HepG2 (cell line): ENCODE data around the gene RHBDD2. TPM values are rescaled to one million over a fixed set of nuclear protein-coding genes. Genes with fewer than 3 reads are reported as not detected.

ENCODE experiments used
- ATF7-NPFF ChIP-seq: sonication (generic); formaldehyde crosslinking; IDR thresholded peaks from 2 replicates; pipeline ENCODE4 v1.8.1; 2023; ENCODE audit warnings: mild to moderate bottlenecking, low read depth, missing genetic modification reagents, moderate library complexity
- ATRX ChIP-seq: sonication (generic); formaldehyde crosslinking; IDR thresholded peaks from 2 replicates; pipeline ENCODE4 v1.4.0; 2020; ENCODE audit warnings: missing genetic modification reagents, borderline replicate concordance
- CBFB ChIP-seq: sonication (generic); formaldehyde crosslinking; IDR thresholded peaks from 2 replicates; pipeline ENCODE4 v1.4.0; 2020; ENCODE audit warnings: missing genetic modification reagents
- CC2D1A ChIP-seq: sonication (generic); formaldehyde crosslinking; IDR thresholded peaks from 2 replicates; pipeline ENCODE4 v1.8.1; 2023; ENCODE audit warnings: mild to moderate bottlenecking, missing genetic modification reagents
- IRF2 ChIP-seq: IDR thresholded peaks from 2 replicates; pipeline ENCODE4 v1.6.1; 2018; ENCODE audit warnings: missing genetic modification reagents, missing compliant biosample characterization
- JUNB ChIP-seq: sonication (generic); formaldehyde crosslinking; IDR thresholded peaks from 2 replicates; pipeline ENCODE4 v1.8.0; 2022; ENCODE audit warnings: missing genetic modification reagents, mild to moderate bottlenecking, borderline replicate concordance
- MTF1 ChIP-seq: sonication (generic); formaldehyde crosslinking; IDR thresholded peaks from 2 replicates; pipeline ENCODE4 v1.5.0; 2020; ENCODE audit warnings: missing genetic modification reagents
- NCOA5 ChIP-seq: sonication (generic); formaldehyde crosslinking; IDR thresholded peaks from 2 replicates; pipeline ENCODE4 v1.4.0; 2020; ENCODE audit warnings: missing genetic modification reagents
- PLRG1 ChIP-seq: fragments of 450-650 bp; conservative IDR thresholded peaks from 2 replicates; pipeline ENCODE4 v1.6.1; 2016
- SKI ChIP-seq: fragments of 450-650 bp; IDR thresholded peaks from one replicate; pipeline ENCODE4 v1.6.1; 2018; ENCODE audit warnings: mild to moderate bottlenecking; ENCODE audit not compliant: partially characterized antibody
- TOE1 ChIP-seq: sonication (generic); formaldehyde crosslinking; IDR thresholded peaks from 2 replicates; pipeline ENCODE4 v1.4.0; 2020; ENCODE audit warnings: mild to moderate bottlenecking, missing genetic modification reagents
- ZNF34 ChIP-seq: sonication (generic); formaldehyde crosslinking; IDR thresholded peaks from 2 replicates; pipeline ENCODE4 v1.4.0; 2020; ENCODE audit warnings: mild to moderate bottlenecking, missing genetic modification reagents, borderline replicate concordance
- ZNF367 ChIP-seq: sonication (generic); formaldehyde crosslinking; IDR thresholded peaks from 2 replicates; pipeline ENCODE4 v1.4.0; 2020; ENCODE audit warnings: missing genetic modification reagents, borderline replicate concordance
- ZNF546 ChIP-seq: sonication (generic); formaldehyde crosslinking; conservative IDR thresholded peaks from 2 replicates; pipeline ENCODE4 v1.8.1; 2023; ENCODE audit warnings: mild to moderate bottlenecking, missing genetic modification reagents
- ZNF563 ChIP-seq: sonication (generic); formaldehyde crosslinking; IDR thresholded peaks from 2 replicates; pipeline ENCODE4 v1.8.0; 2022; ENCODE audit warnings: mild to moderate bottlenecking, moderate library complexity, missing genetic modification reagents
- ZNF614 ChIP-seq: IDR thresholded peaks from 2 replicates; pipeline ENCODE4 v1.6.1; 2018; ENCODE audit warnings: missing biosample characterization, missing genetic modification reagents, inconsistent platforms, borderline replicate concordance
- ZNF660 ChIP-seq: sonication (generic); formaldehyde crosslinking; IDR thresholded peaks from 2 replicates; pipeline ENCODE4 v1.5.1; 2020; ENCODE audit warnings: mild to moderate bottlenecking, low read depth, missing genetic modification reagents, borderline replicate concordance
- ZNF672 ChIP-seq: sonication (generic); formaldehyde crosslinking; IDR thresholded peaks from 2 replicates; pipeline ENCODE4 v1.8.1; 2022; ENCODE audit warnings: missing genetic modification reagents
- ZNF720 ChIP-seq: sonication (generic); formaldehyde crosslinking; IDR thresholded peaks from 2 replicates; pipeline ENCODE4 v1.4.0; 2020; ENCODE audit warnings: missing genetic modification reagents
- ZNF773 ChIP-seq: sonication (generic); formaldehyde crosslinking; IDR thresholded peaks from 2 replicates; pipeline ENCODE4 v1.4.0; 2020; ENCODE audit warnings: missing genetic modification reagents, borderline replicate concordance
- ZSCAN31 ChIP-seq: sonication (generic); formaldehyde crosslinking; IDR thresholded peaks from 2 replicates; pipeline ENCODE4 v1.5.0; 2020; ENCODE audit warnings: low read depth, mild to moderate bottlenecking, missing genetic modification reagents
- polyA plus RNA-seq, 8 experiments: library from polyadenylated mRNA; depleted of rRNA in 3 of 8; stranded (reverse) in 7 of 8; unstranded in 1 of 8; fragments of >200 nt; fragmentation: Illumina TruSeq in 4 of 8; extraction: Trizol in 4 of 8; gene quantifications; 2 replicates each; pipeline versions ENCODE4 v1.2.1 to v1.2.3, GENCODE V29; 2011 to 2016; ENCODE audit warnings: low read depth in 4 of 8, missing spikeins in 1 of 8, mixed read lengths in 1 of 8; ENCODE audit not compliant: insufficient read depth in 1 of 8
- total RNA-seq, 5 experiments: library from RNA; depleted of rRNA; stranded (reverse); fragments of >200 nt; fragmentation: Illumina TruSeq; extraction: Trizol; gene quantifications; 2 replicates each; pipeline ENCODE4 v1.2.3, GENCODE V29; 2016; ENCODE audit warnings: low read depth in 1 of 5
- TF ChIP-seq, protein P1 (sequence below): sonication (generic); formaldehyde crosslinking; conservative IDR thresholded peaks from 2 replicates; pipeline ENCODE4 v1.8.0; 2022; ENCODE audit warnings: missing genetic modification reagents
- TF ChIP-seq, protein P2 (sequence below): IDR thresholded peaks from 2 replicates; pipeline ENCODE4 v1.6.1; 2018; ENCODE audit warnings: missing genetic modification reagents
- TF ChIP-seq, protein P3 (sequence below): sonication (generic); formaldehyde crosslinking; IDR thresholded peaks from 2 replicates; pipeline ENCODE4 v1.5.1; 2020; ENCODE audit warnings: missing genetic modification reagents, mild to moderate bottlenecking, borderline replicate concordance
- TF ChIP-seq, protein P4 (sequence below): sonication (generic); formaldehyde crosslinking; IDR thresholded peaks from 2 replicates; pipeline ENCODE4 v1.4.0; 2020; ENCODE audit warnings: low read depth, mild to moderate bottlenecking, missing genetic modification reagents
- TF ChIP-seq, protein P5 (sequence below): sonication (generic); formaldehyde crosslinking; IDR thresholded peaks from 2 replicates; pipeline ENCODE4 v1.5.0; 2020; ENCODE audit warnings: mild to moderate bottlenecking, low read depth, missing genetic modification reagents, borderline replicate concordance

Gene RHBDD2
- total and polyA plus RNA-seq, 2 of the 13 experiments (the other 11 are each of a cell fraction or from before 2014, with no cell fraction given), result 23.1 to 26.4 TPM

DNA sequence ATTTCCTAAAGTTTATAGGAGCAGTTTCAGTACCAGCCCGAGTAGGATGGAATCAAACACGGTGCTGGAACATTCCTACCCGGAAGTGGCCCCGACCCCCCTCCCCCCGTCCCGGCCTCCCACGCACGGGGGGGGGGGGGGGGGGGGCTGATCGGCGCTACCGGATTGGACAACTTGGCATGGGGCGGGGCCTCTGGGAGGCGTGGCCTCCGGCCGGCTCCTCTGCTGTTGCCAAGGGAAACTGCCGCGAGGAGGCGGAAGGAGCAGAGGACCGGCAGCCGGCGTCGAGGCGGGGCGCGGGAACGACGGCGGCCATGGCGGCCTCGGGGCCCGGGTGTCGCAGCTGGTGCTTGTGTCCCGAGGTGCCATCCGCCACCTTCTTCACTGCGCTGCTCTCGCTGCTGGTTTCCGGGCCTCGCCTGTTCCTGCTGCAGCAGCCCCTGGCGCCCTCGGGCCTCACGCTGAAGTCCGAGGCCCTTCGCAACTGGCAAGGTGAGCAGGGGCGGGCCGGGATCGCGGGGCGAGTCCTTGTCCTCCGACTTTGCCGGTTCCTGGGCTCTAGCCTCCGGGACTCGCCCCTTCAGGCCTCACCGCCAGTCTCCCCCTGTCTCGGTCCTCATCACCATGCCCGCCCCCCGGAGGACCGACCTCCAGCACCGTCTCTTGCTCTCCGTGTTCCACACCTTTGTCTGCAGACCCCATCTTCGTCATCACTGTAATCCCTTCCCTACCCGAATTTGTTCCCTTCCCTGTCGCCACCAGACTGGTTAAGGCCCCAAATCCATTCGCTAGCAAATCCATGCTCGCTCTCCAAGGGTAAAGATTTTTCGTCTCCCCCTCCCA is at the start of gene RHBDD2 (continued):
- TF ChIP-seq, protein P1, sequence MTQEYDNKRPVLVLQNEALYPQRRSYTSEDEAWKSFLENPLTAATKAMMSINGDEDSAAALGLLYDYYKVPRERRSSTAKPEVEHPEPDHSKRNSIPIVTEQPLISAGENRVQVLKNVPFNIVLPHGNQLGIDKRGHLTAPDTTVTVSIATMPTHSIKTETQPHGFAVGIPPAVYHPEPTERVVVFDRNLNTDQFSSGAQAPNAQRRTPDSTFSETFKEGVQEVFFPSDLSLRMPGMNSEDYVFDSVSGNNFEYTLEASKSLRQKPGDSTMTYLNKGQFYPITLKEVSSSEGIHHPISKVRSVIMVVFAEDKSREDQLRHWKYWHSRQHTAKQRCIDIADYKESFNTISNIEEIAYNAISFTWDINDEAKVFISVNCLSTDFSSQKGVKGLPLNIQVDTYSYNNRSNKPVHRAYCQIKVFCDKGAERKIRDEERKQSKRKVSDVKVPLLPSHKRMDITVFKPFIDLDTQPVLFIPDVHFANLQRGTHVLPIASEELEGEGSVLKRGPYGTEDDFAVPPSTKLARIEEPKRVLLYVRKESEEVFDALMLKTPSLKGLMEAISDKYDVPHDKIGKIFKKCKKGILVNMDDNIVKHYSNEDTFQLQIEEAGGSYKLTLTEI (CRISPR knock-in tag), result no peak
- TF ChIP-seq ATRX (no peak), CC2D1A (CRISPR knock-in tag) (no peak), TOE1 (CRISPR knock-in tag) (no peak), SKI (no peak), NCOA5 (no peak), ZNF563 (CRISPR knock-in tag) (peak; percentile 80; the same call in 1 of the 2 replicates), MTF1 (no peak), CBFB (no peak), ZSCAN31 (CRISPR knock-in tag) (peak; percentile 64; the same call in 1 of the 2 replicates), ZNF367 (no peak), ZNF720 (CRISPR knock-in tag) (no peak), ZNF34 (CRISPR knock-in tag) (no peak), PLRG1 (no peak), ZNF660 (CRISPR knock-in tag) (no peak), ZNF672 (no peak), ZNF773 (CRISPR knock-in tag) (no peak; the same call in 1 of the 2 replicates), ZNF614 (no peak), JUNB (CRISPR knock-in tag) (no peak), ZNF546 (CRISPR knock-in tag) (no peak), ATF7-NPFF (CRISPR knock-in tag) (peak; percentile 77), IRF2 (CRISPR knock-in tag) (no peak; the same call in 1 of the 2 replicates)
- TF ChIP-seq, protein P2, sequence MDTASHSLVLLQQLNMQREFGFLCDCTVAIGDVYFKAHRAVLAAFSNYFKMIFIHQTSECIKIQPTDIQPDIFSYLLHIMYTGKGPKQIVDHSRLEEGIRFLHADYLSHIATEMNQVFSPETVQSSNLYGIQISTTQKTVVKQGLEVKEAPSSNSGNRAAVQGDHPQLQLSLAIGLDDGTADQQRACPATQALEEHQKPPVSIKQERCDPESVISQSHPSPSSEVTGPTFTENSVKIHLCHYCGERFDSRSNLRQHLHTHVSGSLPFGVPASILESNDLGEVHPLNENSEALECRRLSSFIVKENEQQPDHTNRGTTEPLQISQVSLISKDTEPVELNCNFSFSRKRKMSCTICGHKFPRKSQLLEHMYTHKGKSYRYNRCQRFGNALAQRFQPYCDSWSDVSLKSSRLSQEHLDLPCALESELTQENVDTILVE, result peak; percentile 39; the same call in 1 of the 2 replicates
- TF ChIP-seq, protein P3, sequence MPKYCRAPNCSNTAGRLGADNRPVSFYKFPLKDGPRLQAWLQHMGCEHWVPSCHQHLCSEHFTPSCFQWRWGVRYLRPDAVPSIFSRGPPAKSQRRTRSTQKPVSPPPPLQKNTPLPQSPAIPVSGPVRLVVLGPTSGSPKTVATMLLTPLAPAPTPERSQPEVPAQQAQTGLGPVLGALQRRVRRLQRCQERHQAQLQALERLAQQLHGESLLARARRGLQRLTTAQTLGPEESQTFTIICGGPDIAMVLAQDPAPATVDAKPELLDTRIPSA, result no peak
- TF ChIP-seq, protein P4, sequence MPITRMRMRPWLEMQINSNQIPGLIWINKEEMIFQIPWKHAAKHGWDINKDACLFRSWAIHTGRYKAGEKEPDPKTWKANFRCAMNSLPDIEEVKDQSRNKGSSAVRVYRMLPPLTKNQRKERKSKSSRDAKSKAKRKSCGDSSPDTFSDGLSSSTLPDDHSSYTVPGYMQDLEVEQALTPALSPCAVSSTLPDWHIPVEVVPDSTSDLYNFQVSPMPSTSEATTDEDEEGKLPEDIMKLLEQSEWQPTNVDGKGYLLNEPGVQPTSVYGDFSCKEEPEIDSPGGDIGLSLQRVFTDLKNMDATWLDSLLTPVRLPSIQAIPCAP (CRISPR knock-in tag), result no peak
- TF ChIP-seq, protein P5, sequence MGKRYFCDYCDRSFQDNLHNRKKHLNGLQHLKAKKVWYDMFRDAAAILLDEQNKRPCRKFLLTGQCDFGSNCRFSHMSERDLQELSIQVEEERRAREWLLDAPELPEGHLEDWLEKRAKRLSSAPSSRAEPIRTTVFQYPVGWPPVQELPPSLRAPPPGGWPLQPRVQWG, result no peak; the same call in 1 of the 2 replicates
